CD8-positive, alpha-beta memory T cell (primary cell): ENCODE measurements around the gene LRRC28. TPM values are rescaled to one million over a fixed set of nuclear protein-coding genes. Genes with fewer than 3 reads are reported as not detected.

ENCODE experiments used
- CTCF ChIA-PET: fragments of 350-600 bp; sonication (Branson Sonifier 250); formaldehyde crosslinking; loops from one replicate; lab custom pipeline; 2021; ENCODE audit warnings: antibody characterized with exemption; lab: Charles Lee
- POLR2A ChIA-PET: fragments of 350-600 bp; sonication (Branson Sonifier 250); formaldehyde crosslinking; loops from one replicate; lab custom pipeline; 2021; ENCODE audit warnings: antibody characterized with exemption; lab: Charles Lee
- DNase-seq, 5 donors: peaks; one replicate each; pipeline versions ENCODE4 v3.0.0 to v3.0.0-alpha.2; 2020 to 2022; ENCODE audit warnings: mixed read lengths in 1 of 5
- H3K27ac ChIP-seq: one replicate; pipeline ENCODE4 v1.7.0; 2013; ENCODE audit warnings: low read depth, mild to moderate bottlenecking, low read length, moderate library complexity
- H3K27me3 ChIP-seq: 2 replicates; pipeline ENCODE4 v1.7.0; 2013; ENCODE audit warnings: low read length, mild to moderate bottlenecking; ENCODE audit not compliant: insufficient read depth, poor library complexity, severe bottlenecking
- H3K36me3 ChIP-seq: 2 replicates; pipeline ENCODE4 v1.7.0; 2013; ENCODE audit warnings: mild to moderate bottlenecking, low read length, moderate library complexity; ENCODE audit not compliant: insufficient read depth
- H3K4me1 ChIP-seq: 2 replicates; pipeline ENCODE4 v1.7.0; 2013; ENCODE audit warnings: mild to moderate bottlenecking, low read length, moderate library complexity; ENCODE audit not compliant: insufficient read depth
- H3K4me3 ChIP-seq: 2 replicates; pipeline ENCODE4 v1.7.0; 2013; ENCODE audit warnings: mild to moderate bottlenecking, low read length
- H3K9me3 ChIP-seq: 2 replicates; pipeline ENCODE4 v1.7.0; 2013; ENCODE audit warnings: mild to moderate bottlenecking, low read length
- H3K27ac Mint-ChIP-seq, 8 donors: one replicate each; pipeline ENCODE4 v1.8.0; 2020 to 2021; ENCODE audit warnings: mixed read lengths in 8 of 8, mild to moderate bottlenecking in 6 of 8, inconsistent platforms in 3 of 8, moderate library complexity in 3 of 8
- H3K27me3 Mint-ChIP-seq, 2 donors: one replicate each; pipeline ENCODE4 v1.8.0; 2020 to 2021; ENCODE audit warnings: mixed read lengths in 2 of 2, mild to moderate bottlenecking in 1 of 2, moderate library complexity in 1 of 2
- H3K36me3 Mint-ChIP-seq, 3 donors: one replicate each; pipeline ENCODE4 v1.8.0; 2020 to 2021; ENCODE audit warnings: mixed read lengths in 3 of 3, inconsistent platforms in 1 of 3, mild to moderate bottlenecking in 1 of 3
- H3K4me1 Mint-ChIP-seq, 3 donors: one replicate each; pipeline ENCODE4 v1.8.0; 2020 to 2021; ENCODE audit warnings: mixed read lengths in 3 of 3, inconsistent platforms in 1 of 3, mild to moderate bottlenecking in 1 of 3
- H3K4me3 Mint-ChIP-seq, 7 donors: one replicate each; pipeline ENCODE4 v1.8.0; 2020 to 2021; ENCODE audit warnings: mixed read lengths in 7 of 7, mild to moderate bottlenecking in 6 of 7, moderate library complexity in 4 of 7, inconsistent platforms in 2 of 7
- H3K9me3 Mint-ChIP-seq, 5 donors: one replicate each; pipeline ENCODE4 v1.8.0; 2020 to 2022; ENCODE audit warnings: mixed read lengths in 5 of 5, mild to moderate bottlenecking in 3 of 5, moderate library complexity in 2 of 5, inconsistent platforms in 1 of 5
- polyA plus RNA-seq: library from polyadenylated mRNA; unstranded; fragments of 300-500 nt; fragmentation: Illumina TruSeq; gene quantifications from one replicate; pipeline ENCODE4 v1.2.3, GENCODE V29; 2021
- total RNA-seq, 2 experiments: library from RNA; stranded (reverse); gene quantifications; one replicate each; pipeline ENCODE4 v1.2.3, GENCODE V29; 2021

LRRC28 gene
- total and polyA plus RNA-seq, 3 experiments from 2014 or later: 18.0 to 28.4 (median 19.4) TPM

GRCh38 chr15:99283717-99284116 lies 32.4 kb downstream of the LRRC28 start:
- Histone ChIP-seq H3K27me3 (no peaks in the 10 kb centered on the region), H3K4me1 (no peaks in the 10 kb centered on the region), H3K36me3 (no peaks in the 10 kb centered on the region), H3K9me3 (no peaks in the 10 kb centered on the region), H3K4me3 (no peak overlapping the region), H3K27ac (no peak overlapping the region)
- peaks cover 11 to 21% (median 20%) of the 10 kb centered on the region in 3 donors for H3K4me1 Mint-ChIP-seq
- H3K27me3 Mint-ChIP-seq: no peaks in the 10 kb centered on the region
- CTCF ChIA-PET: no interaction called here
- POLR2A ChIA-PET: no interaction called here
- no peak overlapping the region for H3K4me3 Mint-ChIP-seq
- no peak for DNase-seq
- peak overlapping the region in 1 of 8 donors; percentile 32 for H3K27ac Mint-ChIP-seq
- peaks cover 13 to 18% (median 13%) of the 10 kb centered on the region in 3 donors for H3K36me3 Mint-ChIP-seq
- no peaks in the 10 kb centered on the region for H3K9me3 Mint-ChIP-seq

- H3K27ac ChIP-seq: no peak overlapping the region
- no peak overlapping the region for H3K4me3 ChIP-seq
- H3K4me1 ChIP-seq: no peaks in the 10 kb centered on the region
- H3K9me3 ChIP-seq: no peaks in the 10 kb centered on the region
- H3K9me3 Mint-ChIP-seq: peaks cover 0 to 5% (median 0%) of the 10 kb centered on the region in 5 donors
- peaks cover 23 to 43% (median 32%) of the 10 kb centered on the region in 3 donors for H3K36me3 Mint-ChIP-seq
- H3K36me3 ChIP-seq: no peaks in the 10 kb centered on the region
- H3K27me3 Mint-ChIP-seq: no peaks in the 10 kb centered on the region
- DNase-seq: no peak
- H3K4me3 Mint-ChIP-seq: no peak overlapping the region
- ChIA-PET POLR2A (no interaction called here), CTCF (no interaction called here)
- H3K27me3 ChIP-seq: no peaks in the 10 kb centered on the region
- no peak overlapping the region for H3K27ac Mint-ChIP-seq
- no peaks in the 10 kb centered on the region for H3K4me1 Mint-ChIP-seq
Measured at GRCh38 chr15:99291643-99292042, 40.4 kb downstream of the LRRC28 start.

- H3K4me3 ChIP-seq: no peak overlapping the region
- ChIA-PET POLR2A (no interaction called here), CTCF (no interaction called here)
- Mint-ChIP-seq H3K27me3 (no peaks in the 10 kb centered on the region), H3K27ac (no peak overlapping the region), H3K36me3 (peaks cover 23 to 36% (median 31%) of the 10 kb centered on the region in 3 donors), H3K9me3 (peaks cover 0 to 5% (median 0%) of the 10 kb centered on the region in 5 donors), H3K4me3 (no peak overlapping the region), H3K4me1 (no peaks in the 10 kb centered on the region)
- DNase-seq: no peak
- no peaks in the 10 kb centered on the region for H3K36me3 ChIP-seq
- H3K9me3 ChIP-seq: no peaks in the 10 kb centered on the region
- H3K27ac ChIP-seq: no peak overlapping the region
- no peaks in the 10 kb centered on the region for H3K4me1 ChIP-seq
- H3K27me3 ChIP-seq: no peaks in the 10 kb centered on the region
Measured at GRCh38 chr15:99295840-99296239, 44.6 kb downstream of the LRRC28 start.

- H3K9me3 ChIP-seq: no peaks in the 10 kb centered on the region
- no peak overlapping the region for H3K27ac ChIP-seq
- no peak overlapping the region for H3K4me3 Mint-ChIP-seq
- no peaks in the 10 kb centered on the region for H3K27me3 Mint-ChIP-seq
- CTCF ChIA-PET: interaction anchor here (1.0 kb wide), 1 partner anchor 408 kb away, joined by 3 read pairs; no protein-coding TSS in a partner anchor
- H3K4me3 ChIP-seq: no peak overlapping the region
- POLR2A ChIA-PET: no interaction called here
- H3K36me3 ChIP-seq: no peaks in the 10 kb centered on the region
- H3K27ac Mint-ChIP-seq: no peak overlapping the region
- no peaks in the 10 kb centered on the region for H3K4me1 ChIP-seq
- peaks cover 23 to 32% (median 26%) of the 10 kb centered on the region in 3 donors for H3K36me3 Mint-ChIP-seq
- no peak for DNase-seq
- H3K27me3 ChIP-seq: no peaks in the 10 kb centered on the region
- no peaks in the 10 kb centered on the region for H3K4me1 Mint-ChIP-seq
- H3K9me3 Mint-ChIP-seq: peaks cover 0 to 5% (median 0%) of the 10 kb centered on the region in 5 donors
Measured at GRCh38 chr15:99296386-99296785, 45.1 kb downstream of the LRRC28 start.

- H3K4me1 ChIP-seq: no peaks in the 10 kb centered on the region
- Mint-ChIP-seq H3K9me3 (no peaks in the 10 kb centered on the region), H3K27me3 (no peaks in the 10 kb centered on the region), H3K4me1 (no peaks in the 10 kb centered on the region), H3K36me3 (peaks cover 4 to 7% (median 5%) of the 10 kb centered on the region in 3 donors), H3K27ac (no peak overlapping the region), H3K4me3 (no peak overlapping the region)
- H3K9me3 ChIP-seq: no peaks in the 10 kb centered on the region
- H3K36me3 ChIP-seq: no peaks in the 10 kb centered on the region
- ChIA-PET POLR2A (no interaction called here), CTCF (no interaction called here)
- no peak overlapping the region for H3K27ac ChIP-seq
- no peak for DNase-seq
- H3K27me3 ChIP-seq: no peaks in the 10 kb centered on the region
- H3K4me3 ChIP-seq: no peak overlapping the region
Measured at GRCh38 chr15:99303907-99304306, 52.6 kb downstream of the LRRC28 start.

GRCh38 chr15:99305761-99306505 lies 54.7 kb downstream of the LRRC28 start:
- H3K4me3 Mint-ChIP-seq: no peak overlapping the region
- Histone ChIP-seq H3K36me3 (no peaks in the 10 kb centered on the region), H3K27me3 (no peaks in the 10 kb centered on the region), H3K27ac (no peak overlapping the region), H3K9me3 (no peaks in the 10 kb centered on the region), H3K4me1 (no peaks in the 10 kb centered on the region), H3K4me3 (no peak overlapping the region)
- no peak overlapping the region for H3K27ac Mint-ChIP-seq
- H3K4me1 Mint-ChIP-seq: no peaks in the 10 kb centered on the region
- POLR2A ChIA-PET: no interaction called here
- DNase-seq: no peak
- H3K36me3 Mint-ChIP-seq: peaks cover 3 to 9% (median 7%) of the 10 kb centered on the region in 3 donors
- no peaks in the 10 kb centered on the region for H3K27me3 Mint-ChIP-seq
- H3K9me3 Mint-ChIP-seq: no peaks in the 10 kb centered on the region
- CTCF ChIA-PET: no interaction called here

GRCh38 chr15:99306694-99307338 lies 55.5 kb downstream of the LRRC28 start:
- CTCF ChIA-PET: no interaction called here
- H3K36me3 ChIP-seq: no peaks in the 10 kb centered on the region
- no peaks in the 10 kb centered on the region for H3K4me1 Mint-ChIP-seq

GRCh38 chr15:99307735-99308134 lies 56.5 kb downstream of the LRRC28 start:
- no peaks in the 10 kb centered on the region for H3K4me1 ChIP-seq
- ChIA-PET POLR2A (no interaction called here), CTCF (no interaction called here)
- H3K27me3 ChIP-seq: no peaks in the 10 kb centered on the region
- no peak overlapping the region for H3K4me3 Mint-ChIP-seq
- H3K27ac ChIP-seq: no peak overlapping the region
- peaks cover 0 to 6% (median 3%) of the 10 kb centered on the region in 5 donors for H3K9me3 Mint-ChIP-seq
- H3K4me1 Mint-ChIP-seq: no peaks in the 10 kb centered on the region
- no peaks in the 10 kb centered on the region for H3K27me3 Mint-ChIP-seq
- H3K36me3 ChIP-seq: no peaks in the 10 kb centered on the region
- H3K36me3 Mint-ChIP-seq: peaks cover 6 to 14% (median 8%) of the 10 kb centered on the region in 3 donors
- no peak overlapping the region for H3K27ac Mint-ChIP-seq
- no peak overlapping the region for H3K4me3 ChIP-seq
- no peaks in the 10 kb centered on the region for H3K9me3 ChIP-seq
- no peak for DNase-seq

More at GRCh38 chr15:99306694-99307338, 55.5 kb downstream of the LRRC28 start:
- H3K9me3 ChIP-seq: no peaks in the 10 kb centered on the region
- H3K4me3 Mint-ChIP-seq: no peak overlapping the region
- H3K27me3 ChIP-seq: no peaks in the 10 kb centered on the region
- no peaks in the 10 kb centered on the region for H3K9me3 Mint-ChIP-seq
- H3K27me3 Mint-ChIP-seq: no peaks in the 10 kb centered on the region
- H3K27ac ChIP-seq: no peak overlapping the region
- H3K27ac Mint-ChIP-seq: no peak overlapping the region
- POLR2A ChIA-PET: no interaction called here
- H3K4me1 ChIP-seq: no peaks in the 10 kb centered on the region
- H3K4me3 ChIP-seq: no peak overlapping the region
- DNase-seq: no peak
- H3K36me3 Mint-ChIP-seq: peaks cover 5 to 7% (median 5%) of the 10 kb centered on the region in 3 donors
